Osteocyte (in vitro differentiated cells): ENCODE measurements around the gene MAP7D2. TPM values are rescaled to one million over a fixed set of nuclear protein-coding genes. Genes with fewer than 3 reads are reported as not detected.
"Not testable (repeated sequence)": the region's sequence is repeated elsewhere in the genome, so short reads cannot be mapped to it uniquely, and the experiment has no call there.

ENCODE experiments used
- DNase-seq: peaks from one replicate; pipeline ENCODE4 v3.0.0; 2021; ENCODE audit warnings: mixed read lengths; ENCODE audit not compliant: unreplicated experiment; ENCODE audit errors: extremely low spot score
- H3K27ac Mint-ChIP-seq: one replicate; pipeline ENCODE4 v1.8.0; 2021; ENCODE audit warnings: mild to moderate bottlenecking, mixed read lengths; ENCODE audit not compliant: unreplicated experiment
- H3K27me3 Mint-ChIP-seq: one replicate; pipeline ENCODE4 v1.8.0; 2021; ENCODE audit warnings: mixed read lengths; ENCODE audit not compliant: unreplicated experiment
- H3K36me3 Mint-ChIP-seq: one replicate; pipeline ENCODE4 v1.8.0; 2021; ENCODE audit warnings: mixed read lengths; ENCODE audit not compliant: unreplicated experiment
- H3K4me1 Mint-ChIP-seq: one replicate; pipeline ENCODE4 v1.8.0; 2021; ENCODE audit warnings: mixed read lengths; ENCODE audit not compliant: unreplicated experiment
- H3K4me3 Mint-ChIP-seq: one replicate; pipeline ENCODE4 v1.8.0; 2021; ENCODE audit warnings: mild to moderate bottlenecking, moderate library complexity, mixed read lengths; ENCODE audit not compliant: unreplicated experiment
- H3K9me3 Mint-ChIP-seq: one replicate; pipeline ENCODE4 v1.8.0; 2021; ENCODE audit warnings: mixed read lengths; ENCODE audit not compliant: unreplicated experiment
- CTCF ChIP-seq: fragments of 200-600 bp; sonication (generic); IDR thresholded peaks from 2 replicates; pipeline ENCODE4 v1.5.0; 2021; ENCODE audit warnings: antibody characterized with exemption, mild to moderate bottlenecking, moderate library complexity
- total RNA-seq: library from RNA; stranded (reverse); gene quantifications from 2 replicates; pipeline ENCODE4 v1.2.1, GENCODE V29; 2021

MAP7D2 gene
- total RNA-seq, 1 donor from 2014 or later = 0.11 TPM

- H3K9me3 Mint-ChIP-seq = no peaks in the 10 kb centered on the region
- H3K27me3 Mint-ChIP-seq = no peaks in the 10 kb centered on the region
- no peak for TF ChIP-seq CTCF
- no peak overlapping the region for H3K27ac Mint-ChIP-seq
- H3K4me1 Mint-ChIP-seq = no peaks in the 10 kb centered on the region
- no peak overlapping the region for H3K4me3 Mint-ChIP-seq
- DNase-seq = no peak
- H3K36me3 Mint-ChIP-seq = peaks cover 16% of the 10 kb centered on the region
Observed at GRCh38 chrX:20129547-20129946, 12.8 kb upstream of the MAP7D2 start.

- no peaks in the 10 kb centered on the region for H3K9me3 Mint-ChIP-seq
- DNase-seq = no peak
- H3K4me1 Mint-ChIP-seq = no peaks in the 10 kb centered on the region
- no peak for TF ChIP-seq CTCF
- no peak overlapping the region for H3K4me3 Mint-ChIP-seq
- peak overlapping the region; percentile 38 for H3K27ac Mint-ChIP-seq
- H3K27me3 Mint-ChIP-seq = no peaks in the 10 kb centered on the region
- H3K36me3 Mint-ChIP-seq = peaks cover 14% of the 10 kb centered on the region
Observed at GRCh38 chrX:20128670-20129069, 12.0 kb upstream of the MAP7D2 start.

- H3K27me3 Mint-ChIP-seq, H3K4me1 Mint-ChIP-seq, H3K9me3 Mint-ChIP-seq, H3K27ac Mint-ChIP-seq, DNase-seq, H3K36me3 Mint-ChIP-seq, H3K4me3 Mint-ChIP-seq: not testable (repeated sequence)
- TF ChIP-seq CTCF = peak; percentile 44
Observed at GRCh38 chrX:20127440-20127839, 10.7 kb upstream of the MAP7D2 start.

GRCh38 chrX:20126833-20127232 lies 10.1 kb upstream of the MAP7D2 start:
- H3K27me3 Mint-ChIP-seq, DNase-seq, H3K36me3 Mint-ChIP-seq, H3K4me1 Mint-ChIP-seq, H3K9me3 Mint-ChIP-seq, H3K4me3 Mint-ChIP-seq, H3K27ac Mint-ChIP-seq: not testable (repeated sequence)

GRCh38 chrX:20124964-20125363 lies 8.3 kb upstream of the MAP7D2 start:
- DNase-seq = no peak
- Mint-ChIP-seq H3K4me1 (no peaks in the 10 kb centered on the region), H3K4me3 (no peak overlapping the region), H3K27ac (no peak overlapping the region), H3K36me3 (peaks cover 3% of the 10 kb centered on the region), H3K9me3 (no peaks in the 10 kb centered on the region), H3K27me3 (no peaks in the 10 kb centered on the region)
- TF ChIP-seq CTCF = no peak
